Measurements from ENCODE around the gene PTPRN2. TPM values are rescaled to one million over a fixed set of nuclear protein-coding genes. Genes with fewer than 3 reads are reported as not detected.
"Not testable (repeated sequence)": the region's sequence is repeated elsewhere in the genome, so short reads cannot be mapped to it uniquely, and the experiment has no call there.

The PTPRN2 gene
- total and polyA plus RNA-seq, 2 of the 13 experiments (the other 11 are each of a cell fraction or from before 2014, with no cell fraction given) = 2.5 to 24.2 TPM

DNA sequence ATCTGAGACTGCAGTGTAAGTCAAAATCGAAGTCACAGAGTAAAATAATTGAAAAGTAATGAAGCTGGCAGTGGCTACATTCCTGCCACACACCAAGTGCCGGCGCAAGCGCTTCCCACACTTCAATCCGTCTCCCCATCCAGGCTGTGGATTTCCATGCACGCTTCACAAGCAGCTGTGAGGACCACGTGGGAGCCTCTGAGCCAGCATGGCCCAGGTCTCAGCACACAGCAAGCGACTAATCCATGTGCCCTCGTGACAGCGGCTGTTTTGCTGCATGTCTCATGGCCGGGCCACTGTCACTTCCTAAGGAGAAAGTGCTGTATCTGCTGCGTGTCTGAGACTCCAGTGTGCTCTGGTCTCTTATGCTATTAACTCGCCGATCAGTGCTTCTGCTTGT lies 683.9 kb downstream of the PTPRN2 start:
- no peak for ATAC-seq
- H3K9me3 ChIP-seq (ENCODE audit: low read length) = no peaks in the 10 kb centered on the region
- intact Hi-C loops (cut with micrococcal nuclease; ENCODE audit: unreplicated experiment) = no loop called here
- H3K79me2 ChIP-seq (ENCODE audit: insufficient read depth, low read length) = no peaks in the 10 kb centered on the region
- no peaks in the 10 kb centered on the region for H3K36me3 ChIP-seq (replicated peaks in 1 of 2; ENCODE audit: control insufficient read depth in 1 of 2, insufficient read depth in 2 of 2, low read length in 2 of 2)
- 82% methylated on average over 14 of the region's 14 CpGs for WGBS (ENCODE audit: low lambda C conversion rate)
- no peak overlapping the region for H2AFZ ChIP-seq (ENCODE audit: low read length)
- TF ChIP-seq GFI1 (CRISPR knock-in tag; IDR thresholded peaks at IDR 0.05; ENCODE audit: borderline replicate concordance) = no peak
- TF ChIP-seq, protein P1, sequence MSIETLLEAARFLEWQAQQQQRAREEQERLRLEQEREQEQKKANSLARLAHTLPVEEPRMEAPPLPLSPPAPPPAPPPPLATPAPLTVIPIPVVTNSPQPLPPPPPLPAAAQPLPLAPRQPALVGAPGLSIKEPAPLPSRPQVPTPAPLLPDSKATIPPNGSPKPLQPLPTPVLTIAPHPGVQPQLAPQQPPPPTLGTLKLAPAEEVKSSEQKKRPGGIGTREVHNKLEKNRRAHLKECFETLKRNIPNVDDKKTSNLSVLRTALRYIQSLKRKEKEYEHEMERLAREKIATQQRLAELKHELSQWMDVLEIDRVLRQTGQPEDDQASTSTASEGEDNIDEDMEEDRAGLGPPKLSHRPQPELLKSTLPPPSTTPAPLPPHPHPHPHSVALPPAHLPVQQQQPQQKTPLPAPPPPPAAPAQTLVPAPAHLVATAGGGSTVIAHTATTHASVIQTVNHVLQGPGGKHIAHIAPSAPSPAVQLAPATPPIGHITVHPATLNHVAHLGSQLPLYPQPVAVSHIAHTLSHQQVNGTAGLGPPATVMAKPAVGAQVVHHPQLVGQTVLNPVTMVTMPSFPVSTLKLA (IDR thresholded peaks at IDR 0.05) = peak; percentile 65
- TF ChIP-seq ZNF605 (CRISPR knock-in tag; IDR thresholded peaks at IDR 0.05) = no peak
- no peak overlapping the region for H3K27ac ChIP-seq (ENCODE audit: extremely low read length, insufficient read depth, low read length)
- peaks cover 5% of the 10 kb centered on the region; the same call in 1 of the 2 replicates for H4K20me1 ChIP-seq (ENCODE audit: insufficient read depth, low read length)
- H3K27me3 ChIP-seq (ENCODE audit: control insufficient read depth in 1 of 2, insufficient read depth in 2 of 2, low read length in 2 of 2) = no peaks in the 10 kb centered on the region
- no peak for FAIRE-seq
- H3K9ac ChIP-seq (ENCODE audit: insufficient read depth, low read depth, low read length) = no peak overlapping the region
- peaks cover 12% of the 10 kb centered on the region; the same call in 1 of the 2 replicates for H3K4me1 ChIP-seq (ENCODE audit: insufficient read depth, low read length)
- in situ Hi-C loops (cut with HindIII; ENCODE audit: extremely low pct_ligation_motif_present, low pct_unique_long_range_greater_than_20kb) = no loop called here
- H3K4me2 ChIP-seq (ENCODE audit: low read depth, low read length) = no peak overlapping the region
- DNase-seq (ENCODE audit: low spot score) = no peak
- BruUV-seq (replicated peaks) = no TSS peak
- CTCF ChIA-PET (ENCODE audit: low intra/inter-chr PET ratio, low total read pairs) = no interaction called here
- no peak overlapping the region for H3K4me3 ChIP-seq (replicated peaks in 1 of 3; ENCODE audit: insufficient read depth in 1 of 3, low read depth in 2 of 3, low read length in 3 of 3)
- POLR2A ChIA-PET = no interaction called here

DNA sequence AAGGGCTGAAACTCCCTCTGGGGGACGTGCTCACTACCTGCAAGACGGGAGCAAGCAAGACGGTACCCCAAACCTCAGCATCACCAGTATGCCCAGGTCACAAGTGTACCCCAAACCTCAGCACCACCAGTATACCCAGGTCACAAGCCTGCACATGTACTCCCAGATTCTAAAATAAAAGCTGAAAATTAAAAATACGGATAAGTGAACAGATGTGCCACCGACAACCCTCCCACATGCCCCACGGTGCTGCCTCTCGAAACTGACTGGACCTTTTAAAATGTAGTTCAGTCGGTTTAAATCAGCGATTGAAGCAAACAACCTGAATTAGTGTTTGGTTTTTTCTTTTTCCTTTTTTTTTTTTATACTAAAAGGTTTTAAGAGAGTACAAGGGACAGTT lies 684.3 kb downstream of the PTPRN2 start:
- ChIA-PET CTCF (ENCODE audit: low intra/inter-chr PET ratio, low total read pairs) (no interaction called here), POLR2A (no interaction called here)
- H3K27ac ChIP-seq (ENCODE audit: extremely low read length, insufficient read depth, low read length) = no peak overlapping the region
- H2AFZ ChIP-seq (ENCODE audit: low read length) = no peak overlapping the region
- FAIRE-seq (no peak), DNase-seq (ENCODE audit: low spot score) (no peak), ATAC-seq (no peak)
- no peak overlapping the region for H3K9ac ChIP-seq (ENCODE audit: insufficient read depth, low read depth, low read length)
- H3K27me3 ChIP-seq (ENCODE audit: control insufficient read depth in 1 of 2, insufficient read depth in 2 of 2, low read length in 2 of 2) = no peaks in the 10 kb centered on the region
- H4K20me1 ChIP-seq (ENCODE audit: insufficient read depth, low read length) = peaks cover 5% of the 10 kb centered on the region; the same call in 1 of the 2 replicates
- no peaks in the 10 kb centered on the region for H3K9me3 ChIP-seq (ENCODE audit: low read length)
- TF ChIP-seq ZFAT (CRISPR knock-in tag; conservative IDR thresholded peaks at IDR 0.05) (no peak), MED13 (CRISPR knock-in tag; IDR thresholded peaks at IDR 0.05) (no peak)
- peaks cover 12% of the 10 kb centered on the region; the same call in 1 of the 2 replicates for H3K4me1 ChIP-seq (ENCODE audit: insufficient read depth, low read length)
- in situ Hi-C loops (cut with HindIII; ENCODE audit: extremely low pct_ligation_motif_present, low pct_unique_long_range_greater_than_20kb) = no loop called here
- H3K4me2 ChIP-seq (ENCODE audit: low read depth, low read length) = no peak overlapping the region
- intact Hi-C loops (cut with micrococcal nuclease; ENCODE audit: unreplicated experiment) = no loop called here
- 91% methylated on average over 9 of the region's 9 CpGs for WGBS (ENCODE audit: low lambda C conversion rate)
- H3K36me3 ChIP-seq (replicated peaks in 1 of 2; ENCODE audit: control insufficient read depth in 1 of 2, insufficient read depth in 2 of 2, low read length in 2 of 2) = no peaks in the 10 kb centered on the region
- no peak overlapping the region for H3K4me3 ChIP-seq (replicated peaks in 1 of 3; ENCODE audit: insufficient read depth in 1 of 3, low read depth in 2 of 3, low read length in 3 of 3)
- no peaks in the 10 kb centered on the region for H3K79me2 ChIP-seq (ENCODE audit: insufficient read depth, low read length)
- no TSS peak for BruUV-seq (replicated peaks)

DNA sequence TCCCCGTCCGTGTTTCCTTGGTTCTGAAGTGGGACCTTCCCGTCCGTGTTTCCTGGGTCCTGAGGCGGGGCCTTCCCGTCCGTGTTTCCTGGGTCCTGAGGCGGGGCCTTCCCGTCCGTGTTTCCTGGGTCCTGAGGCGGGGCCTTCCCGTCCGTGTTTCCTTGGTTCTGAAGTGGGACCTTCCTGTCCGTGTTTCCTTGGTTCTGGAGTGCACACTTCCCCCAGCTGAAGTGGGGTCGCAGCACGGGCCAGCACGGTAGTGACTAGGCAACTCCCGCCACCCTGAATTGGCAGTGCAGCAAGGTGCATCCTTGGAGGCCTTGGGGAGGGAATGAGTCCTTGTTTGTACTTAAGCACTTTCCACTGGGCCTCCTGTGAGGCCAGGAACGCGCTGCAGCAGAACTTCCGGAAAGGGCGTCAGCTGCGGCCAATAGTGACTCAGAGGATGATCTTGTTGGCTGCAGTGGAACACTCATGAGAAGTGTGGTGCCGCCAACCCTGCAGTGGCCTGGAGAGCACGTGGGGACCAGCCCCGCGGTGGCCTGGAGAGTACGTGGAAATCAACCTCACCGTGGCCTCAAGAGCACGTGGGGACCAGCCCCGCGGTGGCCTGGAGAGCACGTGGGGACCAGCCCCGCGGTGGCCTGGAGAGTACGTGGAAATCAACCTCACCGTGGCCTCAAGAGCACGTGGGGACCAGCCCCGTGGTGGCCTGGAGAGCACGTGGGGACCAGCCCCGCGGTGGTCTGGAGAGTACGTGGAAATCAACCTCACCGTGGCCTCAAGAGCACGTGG lies 685.6 kb downstream of the PTPRN2 start:
- ATAC-seq; H3K9ac ChIP-seq (ENCODE audit: insufficient read depth, low read depth, low read length); BruUV-seq (replicated peaks); H3K27ac ChIP-seq (ENCODE audit: extremely low read length, insufficient read depth, low read length); H3K9me3 ChIP-seq (ENCODE audit: low read length); H3K36me3 ChIP-seq (replicated peaks in 1 of 2; ENCODE audit: control insufficient read depth in 1 of 2, insufficient read depth in 2 of 2, low read length in 2 of 2); H3K4me2 ChIP-seq (ENCODE audit: low read depth, low read length); FAIRE-seq; H2AFZ ChIP-seq (ENCODE audit: low read length); in situ Hi-C loops (cut with HindIII; ENCODE audit: extremely low pct_ligation_motif_present, low pct_unique_long_range_greater_than_20kb); DNase-seq (ENCODE audit: low spot score); intact Hi-C loops (cut with micrococcal nuclease; ENCODE audit: unreplicated experiment); H3K79me2 ChIP-seq (ENCODE audit: insufficient read depth, low read length); H3K4me3 ChIP-seq (replicated peaks in 1 of 3; ENCODE audit: insufficient read depth in 1 of 3, low read depth in 2 of 3, low read length in 3 of 3); POLR2A ChIA-PET; CTCF ChIA-PET (ENCODE audit: low intra/inter-chr PET ratio, low total read pairs); H3K27me3 ChIP-seq (ENCODE audit: control insufficient read depth in 1 of 2, insufficient read depth in 2 of 2, low read length in 2 of 2); H4K20me1 ChIP-seq (ENCODE audit: insufficient read depth, low read length): not testable (repeated sequence)
- H3K4me1 ChIP-seq (ENCODE audit: insufficient read depth, low read length) = peaks cover 12% of the 10 kb centered on the region; the same call in 1 of the 2 replicates
- WGBS (ENCODE audit: low lambda C conversion rate) = 87% methylated on average over 29 of the region's 45 CpGs
